GM18526 (cell line): ENCODE data around the gene GBA2.

Experiments
- POLR2A ChIP-seq: IDR thresholded peaks from 3 replicates; pipeline ENCODE4 v1.6.1; 2011; ENCODE audit not compliant: insufficient read length; ENCODE audit errors: extremely low read depth

GBA2 gene

DNA sequence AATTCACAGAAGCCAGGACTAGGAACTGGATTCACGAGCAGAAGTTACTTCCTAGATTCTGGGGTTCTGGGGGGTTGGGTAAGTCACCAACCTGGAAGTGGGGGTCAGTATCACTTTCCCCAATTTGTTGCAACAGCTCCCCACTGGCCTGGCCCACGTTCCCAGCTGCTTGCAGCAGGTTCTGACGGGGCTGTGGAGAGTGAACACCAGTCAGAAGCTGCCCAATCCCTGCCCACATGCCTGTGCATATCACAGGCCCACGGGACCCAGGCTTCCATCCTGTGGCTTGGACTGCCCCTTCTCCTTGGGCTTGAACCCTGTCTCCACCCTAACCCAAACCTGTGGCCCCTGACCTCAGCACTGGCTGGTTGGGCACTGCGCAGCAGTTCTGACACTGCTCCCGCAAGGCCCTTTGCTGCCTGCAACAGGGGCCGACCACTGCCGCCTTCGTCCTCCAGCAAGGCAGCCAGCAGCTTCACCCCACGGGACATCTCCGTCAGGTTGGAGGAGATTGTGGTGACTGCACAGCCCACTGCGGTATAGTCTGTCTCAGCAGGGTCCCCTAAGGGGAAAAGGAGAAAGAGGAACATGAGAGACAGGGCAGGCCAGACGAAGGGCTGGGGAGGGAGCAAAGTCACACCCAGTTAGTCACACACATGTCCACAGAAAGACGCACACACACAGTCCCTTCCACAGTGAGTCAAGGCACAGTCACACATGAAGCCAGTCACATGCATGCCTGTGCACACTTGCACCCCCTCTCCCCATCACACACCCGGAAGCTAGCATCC is 30.1 kb downstream of the GBA2 start:
- TF ChIP-seq POLR2A, result no peak

DNA sequence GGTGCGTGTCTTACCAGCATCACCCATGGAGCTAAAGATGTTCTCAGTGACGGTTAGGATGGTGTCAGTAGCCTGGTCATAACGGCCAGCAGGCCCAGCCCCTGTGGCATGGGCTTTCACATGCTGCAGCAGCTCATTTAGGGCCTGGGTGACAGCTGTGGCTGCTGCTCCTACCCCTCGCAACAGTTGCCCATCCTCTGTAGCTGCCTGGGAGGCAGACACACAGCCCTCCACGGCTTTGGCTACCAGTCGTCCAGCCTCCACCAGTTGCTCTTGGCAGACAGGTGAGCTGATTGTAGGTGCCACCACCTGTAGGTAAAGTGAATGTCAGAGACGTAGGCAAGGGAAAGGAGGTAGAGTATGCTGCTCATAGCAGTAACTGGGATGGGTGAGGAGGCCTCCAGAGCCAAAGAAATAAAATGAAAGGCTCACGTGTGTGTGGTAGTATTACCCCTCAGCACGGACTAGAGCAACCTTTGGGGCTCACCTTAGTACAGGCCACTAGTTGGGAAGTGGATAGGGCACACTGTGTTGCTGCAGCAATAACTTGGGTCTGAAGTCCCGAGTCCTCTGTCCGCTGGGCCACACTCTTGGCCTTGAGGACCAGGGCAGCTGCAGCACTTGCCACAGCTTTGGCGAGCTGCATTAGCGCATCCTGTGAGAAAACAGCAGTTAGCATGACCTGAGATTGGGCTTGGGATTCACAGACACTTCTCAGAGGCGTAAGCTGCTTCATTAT is 31.7 kb downstream of the GBA2 start:
- no peak for TF ChIP-seq POLR2A

DNA sequence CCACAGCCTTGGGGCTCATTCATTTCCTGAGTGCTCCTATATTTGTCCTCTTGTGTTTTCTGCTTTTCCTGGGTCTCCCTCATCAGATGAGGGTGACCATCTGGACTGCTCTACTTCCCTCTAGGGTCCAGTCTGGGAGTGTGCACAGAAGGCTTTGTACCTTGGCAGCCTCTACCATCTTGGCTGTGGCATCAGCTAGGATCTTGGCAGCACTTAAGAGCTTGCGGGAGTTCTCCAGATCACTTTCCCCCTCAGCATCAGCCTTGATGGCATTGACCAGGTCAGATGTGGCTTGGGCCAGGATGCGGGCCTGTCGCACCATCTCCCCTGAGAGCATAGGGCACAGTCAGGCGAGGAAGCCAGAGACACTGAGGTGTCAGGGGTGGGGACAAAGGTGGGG is 32.8 kb downstream of the GBA2 start:
- no peak for TF ChIP-seq POLR2A

DNA sequence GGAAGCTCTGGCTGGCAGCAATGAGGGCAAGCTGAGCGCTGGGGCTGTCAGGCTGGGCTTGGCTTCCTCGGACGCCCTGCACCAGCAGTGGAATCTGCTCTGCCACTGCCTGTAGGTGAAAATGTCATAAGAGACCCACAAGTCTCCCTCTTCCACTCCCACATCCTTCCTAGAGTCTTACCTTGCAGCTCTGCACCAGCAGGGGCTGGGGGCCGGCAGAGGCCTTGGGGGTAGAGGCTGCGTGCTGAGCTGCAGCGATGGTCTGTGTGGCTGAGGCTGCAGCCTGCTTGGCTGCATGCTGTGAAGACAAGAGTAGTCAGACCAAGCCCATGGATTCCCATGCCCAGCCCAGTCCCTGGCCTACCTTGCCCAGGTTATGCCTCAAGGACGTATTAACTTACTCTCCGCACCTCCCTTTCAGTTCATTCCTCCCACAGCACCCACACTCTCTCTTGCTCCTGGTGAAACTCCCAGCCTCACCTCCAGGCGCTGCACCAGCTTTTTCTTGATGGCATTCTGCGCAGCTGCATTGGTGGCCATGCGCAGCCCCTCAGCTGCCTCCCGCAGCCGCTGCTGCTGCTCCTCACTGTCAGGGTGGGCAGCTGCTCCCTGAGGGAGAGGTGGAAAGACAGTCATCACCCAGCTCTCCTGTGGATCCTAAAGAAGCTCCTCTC is 34.3 kb downstream of the GBA2 start:
- TF ChIP-seq POLR2A, result no peak

DNA sequence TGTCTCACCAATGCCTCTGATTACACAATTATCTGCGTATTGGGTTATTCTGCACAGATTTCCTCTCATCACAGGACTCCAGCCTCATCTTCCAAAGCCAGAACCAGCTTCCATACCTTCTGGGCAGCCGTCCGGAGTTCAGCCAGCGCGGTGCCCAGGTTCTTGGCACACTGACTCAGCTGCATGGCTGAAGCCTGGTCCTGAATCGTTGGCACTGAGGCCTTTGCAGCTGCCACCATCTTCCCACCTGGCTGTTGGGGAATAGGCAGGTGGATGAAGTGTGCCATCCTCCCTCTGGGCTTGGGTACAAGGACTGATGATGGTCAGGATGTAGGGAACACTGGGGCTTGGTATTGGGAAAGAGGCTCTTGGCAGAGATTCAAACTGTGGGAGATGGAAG is 34.9 kb downstream of the GBA2 start:
- TF ChIP-seq POLR2A, result no peak

DNA sequence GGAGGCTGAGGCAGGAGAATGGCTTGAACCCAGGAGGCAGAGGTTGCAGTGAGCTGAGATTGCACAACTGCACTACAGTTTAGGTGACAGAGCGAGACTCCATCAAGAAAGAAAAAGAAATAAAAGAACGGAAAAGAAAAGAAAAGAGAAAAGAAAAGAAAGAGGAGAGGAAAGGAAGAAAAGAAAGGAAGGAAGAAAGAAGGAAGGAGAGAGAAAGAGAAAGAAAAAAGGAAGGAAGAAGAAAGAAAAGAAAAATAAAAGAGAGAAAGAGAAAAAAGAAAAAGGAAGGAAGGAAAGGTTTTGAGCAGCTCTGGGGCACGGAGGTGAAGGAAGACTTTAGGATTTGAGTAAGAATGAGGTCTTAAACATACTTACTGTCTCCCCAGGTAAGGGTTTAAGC is 35.5 kb downstream of the GBA2 start:
- no peak for TF ChIP-seq POLR2A

DNA sequence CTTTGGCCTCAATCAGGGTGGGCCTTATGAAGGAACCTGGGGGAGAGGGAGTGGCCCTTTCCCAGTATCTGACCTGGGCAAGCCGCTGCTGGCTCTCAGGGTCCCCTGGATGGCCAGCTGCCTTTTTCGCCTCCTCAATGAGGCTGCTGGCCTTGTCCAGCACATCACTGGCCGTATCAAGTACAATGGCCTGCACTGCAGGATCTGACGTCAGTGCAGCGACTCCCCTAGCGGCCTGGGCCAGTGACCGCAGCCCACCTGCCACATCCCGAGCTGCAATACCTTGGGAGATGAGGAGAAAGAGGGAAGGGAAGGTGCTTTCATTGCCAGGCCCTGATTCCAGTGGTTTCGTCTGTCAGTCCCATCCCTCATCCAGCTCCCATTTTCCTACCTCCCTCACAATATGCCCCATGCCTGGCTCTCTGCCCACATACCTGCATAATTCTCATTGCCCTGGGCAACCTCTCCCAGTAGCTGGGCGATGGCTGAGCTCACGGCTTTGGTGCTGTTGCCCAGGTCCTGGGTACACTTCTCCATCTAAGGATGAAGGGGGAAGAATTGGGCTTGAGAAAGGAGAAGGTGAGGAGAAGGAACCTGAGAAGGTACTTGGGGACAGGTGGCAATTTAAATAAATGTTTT is 36.1 kb downstream of the GBA2 start:
- TF ChIP-seq POLR2A, result no peak

DNA sequence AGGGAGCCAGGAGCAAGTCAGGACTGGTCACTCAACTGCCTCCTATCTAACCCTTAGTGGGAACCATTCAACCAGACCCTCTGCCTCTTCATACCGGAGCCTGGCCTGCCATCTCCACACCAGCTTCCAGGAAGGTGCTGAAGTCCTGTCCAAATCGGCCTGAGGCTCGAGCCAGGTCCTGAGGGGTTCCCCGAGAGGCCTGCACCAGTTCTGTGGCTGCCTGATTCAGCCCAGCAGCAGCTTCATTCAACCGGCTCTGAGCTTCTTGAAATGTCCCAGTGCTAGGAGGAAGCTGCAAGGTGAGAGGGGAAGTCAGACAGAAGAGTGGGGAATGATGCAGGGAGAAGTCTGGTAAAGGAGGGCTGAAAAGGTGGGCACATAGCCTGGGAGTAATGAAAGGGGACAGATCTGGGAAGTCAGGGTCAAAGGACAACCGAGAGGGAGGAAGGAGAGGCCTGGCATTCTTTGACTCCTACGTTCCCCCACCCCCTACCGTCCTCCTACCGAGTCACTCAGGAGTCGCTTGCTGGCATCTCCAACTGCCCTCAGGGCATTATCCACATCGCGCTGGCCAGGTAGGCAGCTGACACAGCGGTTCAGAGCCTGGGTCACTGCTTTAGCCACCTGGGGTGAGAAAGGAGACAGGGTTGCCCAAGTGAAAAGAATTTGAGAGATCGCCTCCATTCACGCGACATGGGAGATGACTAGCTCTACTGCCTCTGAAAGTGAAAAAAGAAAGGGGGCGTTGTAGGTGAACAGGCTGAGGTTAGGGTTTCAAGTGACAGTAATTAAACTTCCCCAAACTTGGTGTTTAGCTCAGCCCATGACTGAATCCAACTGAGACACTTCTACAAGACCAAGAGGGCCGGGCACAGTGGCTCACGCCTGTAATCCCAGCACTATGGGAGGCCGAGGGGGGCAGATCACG is 37.3 kb downstream of the GBA2 start:
- TF ChIP-seq POLR2A, result no peak

DNA sequence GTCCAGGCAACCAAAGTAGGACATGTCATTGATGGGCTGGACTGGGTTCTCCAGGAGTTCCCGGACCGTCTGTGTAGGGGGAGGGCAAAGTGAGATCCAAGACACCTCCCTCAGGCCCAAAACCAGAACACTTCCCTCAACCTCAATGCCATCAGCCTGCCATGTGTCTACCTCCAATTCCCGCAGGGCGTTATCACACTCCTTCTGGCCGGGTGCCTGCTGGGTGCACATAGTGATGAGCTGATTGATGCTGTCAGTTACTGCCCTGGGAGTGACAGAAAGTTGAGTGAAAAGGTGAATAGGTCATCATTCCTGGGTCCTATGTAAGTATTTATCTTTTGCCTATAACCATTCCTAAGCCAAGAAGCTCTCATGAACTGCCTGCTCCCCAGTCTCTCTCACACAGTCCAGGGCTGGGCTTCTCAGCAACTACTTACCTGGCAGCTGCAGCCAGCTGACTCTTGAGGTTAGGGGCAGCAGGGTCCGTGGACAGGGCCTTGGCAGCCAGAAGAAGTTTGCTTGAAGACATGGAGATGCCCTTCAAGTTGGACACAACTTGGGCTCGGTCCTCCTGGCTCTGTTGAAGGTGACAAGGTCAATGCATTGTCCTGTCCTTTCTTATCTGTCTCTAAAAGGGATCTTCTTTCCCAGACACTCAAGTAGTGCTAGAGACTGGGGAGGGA is 38.1 kb downstream of the GBA2 start:
- TF ChIP-seq POLR2A, result no peak

DNA sequence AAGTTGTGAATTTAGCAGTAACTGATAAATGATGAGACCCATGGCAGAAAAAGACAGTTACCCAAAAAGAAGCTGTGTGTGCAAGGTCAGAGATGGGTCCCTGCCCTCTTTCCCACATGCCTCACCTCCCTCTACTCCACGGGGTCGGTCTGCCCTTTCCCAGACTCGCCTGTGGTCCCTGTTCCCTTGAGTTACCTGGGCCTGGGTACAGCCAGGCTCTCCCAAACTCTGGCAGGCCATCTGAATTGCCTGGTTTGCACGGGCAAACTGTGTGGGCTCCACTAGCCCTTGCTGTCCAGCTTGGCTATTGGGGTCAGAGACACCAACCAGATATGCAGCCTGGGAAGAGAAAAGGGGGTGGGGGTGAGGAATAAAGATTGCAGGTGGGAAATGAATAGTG is 40.9 kb downstream of the GBA2 start:
- no peak for TF ChIP-seq POLR2A

DNA sequence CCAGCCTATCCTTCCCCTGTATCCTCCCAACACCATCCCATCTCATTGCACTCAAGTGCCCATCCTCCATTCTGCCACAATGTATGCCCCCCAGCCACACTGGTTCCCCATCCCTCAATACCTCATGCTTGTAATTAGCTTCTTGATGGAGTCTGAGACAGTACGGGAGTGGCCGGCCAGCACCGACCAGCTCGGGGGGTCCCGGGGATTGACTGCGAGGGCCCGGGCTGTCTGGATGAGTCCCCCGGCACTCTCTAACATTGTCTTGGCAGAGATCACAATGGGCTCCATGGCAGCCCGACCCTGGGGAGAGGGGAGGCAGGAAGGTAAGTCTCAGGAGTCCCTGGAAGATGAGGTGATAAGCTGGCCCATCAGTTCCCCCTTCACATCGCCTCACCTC is 42.1 kb downstream of the GBA2 start:
- TF ChIP-seq POLR2A, result no peak

DNA sequence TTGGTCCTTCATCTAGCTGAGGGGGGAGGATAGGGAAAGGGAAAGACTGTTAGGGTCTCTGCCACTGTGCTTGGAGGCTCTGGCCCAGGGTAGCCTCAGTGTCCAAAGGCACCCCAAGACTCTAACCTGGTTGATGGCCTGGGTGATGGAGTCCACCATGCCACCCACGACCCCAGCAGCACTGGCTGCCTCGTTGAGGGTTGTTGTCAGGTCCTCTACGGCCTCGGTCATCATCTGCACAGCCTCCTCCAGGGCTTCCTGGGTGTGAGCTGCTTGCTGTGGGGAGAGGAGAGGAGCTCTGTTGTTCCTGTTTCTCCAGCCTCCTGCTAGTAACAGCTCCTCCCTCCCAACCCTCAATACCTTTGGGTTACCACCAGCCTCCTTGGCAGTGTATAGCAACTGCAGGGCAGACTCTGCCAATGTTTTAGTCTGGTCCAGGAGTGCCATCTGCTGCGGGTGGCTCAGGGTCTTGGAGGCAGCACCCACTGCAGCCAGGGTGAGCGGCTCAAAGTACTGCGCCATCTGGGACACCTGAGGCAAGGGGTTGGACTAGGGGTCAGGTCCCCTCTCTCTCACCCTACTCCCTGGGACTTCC is 43.1 kb downstream of the GBA2 start:
- TF ChIP-seq POLR2A, result no peak

DNA sequence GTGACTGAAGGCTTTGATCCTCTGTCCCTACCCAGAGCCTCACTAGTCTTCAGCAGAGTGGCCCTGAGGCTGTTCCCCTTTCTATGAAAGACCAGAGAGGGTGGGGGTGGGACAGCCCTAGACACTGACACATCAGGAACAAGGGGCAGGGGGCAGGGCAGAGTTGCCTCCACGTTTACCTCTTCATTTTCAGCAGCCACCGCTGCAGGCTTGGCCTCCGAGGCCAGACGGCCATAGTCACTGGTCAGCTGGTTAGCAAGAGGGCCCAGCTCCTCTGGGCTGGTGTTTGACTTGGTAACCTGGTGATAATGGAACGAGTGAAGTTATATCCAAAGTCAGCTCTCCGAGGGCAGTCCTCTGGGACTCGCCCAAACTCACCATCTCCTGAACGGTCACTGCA is 43.7 kb downstream of the GBA2 start:
- no peak for TF ChIP-seq POLR2A
